Suprapubic skin (tissue), 4 donors: Measurements from ENCODE around the gene TNIK.

ENCODE experiments used
- CTCF ChIP-seq, 2 donors: fragments of 200-600 bp in 1 of 2; fragments of 450-650 bp in 1 of 2; sonication (generic) in 1 of 2; IDR thresholded peaks; one replicate each; pipeline ENCODE4 v1.5.1; 2016 to 2019; ENCODE audit warnings: antibody characterized with exemption in 2 of 2, mild to moderate bottlenecking in 1 of 2, moderate library complexity in 1 of 2
- EP300 ChIP-seq: sonication (generic); formaldehyde crosslinking; IDR thresholded peaks from one replicate; pipeline ENCODE4 v1.6.1; 2017; ENCODE audit warnings: antibody characterized with exemption
- POLR2A ChIP-seq, 2 donors: fragments of 450-650 bp; IDR thresholded peaks; one replicate each; pipeline ENCODE4 v1.6.1; 2017; ENCODE audit warnings: antibody characterized with exemption in 2 of 2, mild to moderate bottlenecking in 2 of 2, moderate library complexity in 2 of 2
- POLR2AphosphoS5 ChIP-seq, 3 donors: sonication (generic); formaldehyde crosslinking; IDR thresholded peaks; one replicate each; pipeline ENCODE4 v1.6.1; 2017; ENCODE audit warnings: antibody characterized with exemption in 3 of 3

DNA sequence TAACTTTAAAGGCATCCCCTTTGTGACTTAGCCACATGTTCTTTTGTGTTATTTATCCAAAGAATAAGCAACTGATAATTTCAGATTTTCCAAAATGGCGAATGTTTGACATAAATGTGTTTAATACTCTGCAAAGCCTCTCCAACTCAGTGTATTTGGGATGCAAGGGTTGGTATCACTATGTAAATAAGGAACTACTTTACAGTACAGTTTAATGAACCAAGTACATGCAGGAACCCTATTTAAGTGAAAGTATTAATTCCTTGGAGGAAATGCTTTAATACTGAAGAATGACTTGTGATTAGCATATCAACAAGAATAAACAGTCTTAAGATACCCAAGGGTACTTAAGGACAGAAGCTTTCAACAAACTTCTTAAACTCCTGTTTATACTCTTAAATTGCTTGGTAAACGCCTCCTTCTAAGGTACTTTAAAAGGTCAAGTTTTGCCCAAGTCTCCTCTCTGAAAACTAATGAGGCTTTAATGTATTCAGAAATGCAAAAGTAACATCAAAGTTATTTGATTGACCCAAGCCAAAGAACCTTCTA, 107.7 kb downstream of the TNIK start:
- TF ChIP-seq CTCF (IDR thresholded peaks at IDR 0.05) (no peak), POLR2AphosphoS5 (IDR thresholded peaks at IDR 0.05) (no peak), POLR2A (IDR thresholded peaks at IDR 0.05) (no peak), EP300 (no peak)
